Epithelial cell of proximal tubule (primary cell): Measurements from ENCODE around the gene ATP9A. TPM values are rescaled to one million over a fixed set of nuclear protein-coding genes. Genes with fewer than 3 reads are reported as not detected.
"Not testable (repeated sequence)": the region's sequence is repeated elsewhere in the genome, so short reads cannot be mapped to it uniquely, and the experiment has no call there.

Source experiments
- DNase-seq: peaks from one replicate; pipeline ENCODE4 v3.0.0-alpha.2; 2011; ENCODE audit warnings: low read depth
- H3K4me3 ChIP-seq: 2 replicates; pipeline ENCODE4 v1.5.1; 2011; ENCODE audit warnings: low read depth, mild to moderate bottlenecking, low read length
- CTCF ChIP-seq: conservative IDR thresholded peaks from 2 replicates; pipeline ENCODE4 v1.5.1; 2012; ENCODE audit warnings: low read depth, mild to moderate bottlenecking, low read length
- total RNA-seq: library from RNA; depleted of rRNA; stranded (reverse); fragments of >200 nt; gene quantifications from 2 replicates; pipeline ENCODE4 v1.2.3, GENCODE V29; 2015

The ATP9A gene
- total RNA-seq, 1 donor from 2014 or later, result 22.5 TPM

- H3K4me3 ChIP-seq, result no peak overlapping the region
- TF ChIP-seq CTCF, result no peak
These were observed 36.5 kb downstream of the ATP9A start for GRCh38 chr20:51731731-51732095.

GRCh38 chr20:51729771-51730170 is 38.4 kb downstream of the ATP9A start:
- no peak for TF ChIP-seq CTCF
- DNase-seq, result no peak
- no peak overlapping the region for H3K4me3 ChIP-seq

More at GRCh38 chr20:51731731-51732095, 36.5 kb downstream of the ATP9A start:
- no peak for DNase-seq

GRCh38 chr20:51728737-51729136 is 39.5 kb downstream of the ATP9A start:
- no peak for TF ChIP-seq CTCF
- H3K4me3 ChIP-seq, result no peak overlapping the region
- DNase-seq, result no peak

GRCh38 chr20:51727872-51728271 is 40.3 kb downstream of the ATP9A start:
- H3K4me3 ChIP-seq, result no peak overlapping the region
- DNase-seq, result no peak
- TF ChIP-seq CTCF, result no peak

DNA sequence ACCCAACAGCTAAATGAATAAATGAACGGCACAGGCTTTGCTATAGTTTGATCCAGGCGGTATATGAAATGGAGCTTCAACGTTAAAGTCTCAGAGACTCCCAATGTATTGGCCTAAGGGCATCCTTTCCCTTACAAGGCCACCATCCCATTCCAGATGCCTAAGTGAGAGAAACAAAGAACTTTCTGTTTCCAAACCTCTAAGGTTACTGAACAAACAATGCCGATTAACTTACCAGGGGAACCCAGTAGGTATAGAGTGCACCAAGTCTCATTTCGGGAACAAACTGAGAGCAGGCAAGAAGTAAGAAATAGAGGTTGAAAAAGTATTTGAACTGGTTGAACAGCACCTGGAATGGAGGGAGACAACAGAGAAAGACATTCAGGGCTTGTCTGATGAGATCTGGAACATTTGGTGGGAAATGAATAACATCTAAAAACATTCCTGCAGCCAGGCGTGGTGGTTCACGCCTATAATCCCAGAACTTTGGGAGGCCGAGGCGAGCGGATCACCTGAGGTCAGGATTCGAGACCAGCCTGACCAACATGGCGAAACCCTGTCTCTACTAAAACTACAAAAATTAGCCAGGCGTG is 42.5 kb downstream of the ATP9A start:
- no peak overlapping the region for H3K4me3 ChIP-seq
- DNase-seq, result no peak

DNA sequence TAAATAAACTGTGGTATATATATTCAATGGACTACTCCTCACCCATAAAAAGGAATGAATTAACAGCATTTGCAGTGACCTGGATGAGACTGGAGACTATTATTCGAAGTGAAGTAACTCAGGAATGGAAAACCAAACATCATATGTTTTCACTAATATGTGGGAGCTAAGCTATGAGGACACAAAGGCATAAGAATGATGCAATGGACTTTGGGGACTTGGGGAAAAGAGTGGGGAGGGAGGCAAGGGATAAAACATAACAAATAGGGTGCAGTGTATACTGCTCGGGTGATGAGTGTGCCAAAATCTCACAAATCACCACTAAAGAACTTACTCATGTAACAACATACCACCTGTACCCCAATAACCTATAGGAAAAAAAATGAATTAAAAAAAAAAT is 45.2 kb downstream of the ATP9A start:
- not testable (repeated sequence) for H3K4me3 ChIP-seq, DNase-seq

More for the DNA sequence above, 42.5 kb downstream of the ATP9A start:
- no peak for TF ChIP-seq CTCF

- not testable (repeated sequence) for H3K4me3 ChIP-seq, DNase-seq
These were observed 45.9 kb downstream of the ATP9A start for GRCh38 chr20:51722246-51722645.

GRCh38 chr20:51720854-51721253 is 47.3 kb downstream of the ATP9A start:
- TF ChIP-seq CTCF, result no peak
- no peak overlapping the region for H3K4me3 ChIP-seq
- no peak for DNase-seq
